Common myeloid progenitor, CD34-positive (primary cell): ENCODE results near the gene ZNF839.

Experiments
- CTCF ChIA-PET: fragments of 350-600 bp; sonication (Branson Sonifier 250); formaldehyde crosslinking; loops from one replicate; lab custom pipeline; 2021; ENCODE audit warnings: antibody characterized with exemption; lab: Charles Lee
- POLR2A ChIA-PET: fragments of 350-600 bp; sonication (Branson Sonifier 250); formaldehyde crosslinking; loops from one replicate; lab custom pipeline; 2021; ENCODE audit warnings: antibody characterized with exemption; lab: Charles Lee
- DNase-seq, 3 donors: peaks; one replicate each; pipeline versions ENCODE4 v3.0.0 to v3.0.0-alpha.2; 2013
- H3K27ac ChIP-seq, 2 experiments: 1 replicate in 1 of 2; 2 replicates in 1 of 2; pipeline ENCODE4 v1.7.0; 2013; ENCODE audit warnings: inconsistent platforms in 2 of 2, low read length in 2 of 2, mild to moderate bottlenecking in 2 of 2, low read depth in 1 of 2, moderate library complexity in 1 of 2; ENCODE audit not compliant: severe bottlenecking in 2 of 2, insufficient read depth in 1 of 2, poor library complexity in 1 of 2
- H3K27me3 ChIP-seq, 5 experiments: replicated peaks in 2 of 5; 1 replicate in 3 of 5; 2 replicates in 2 of 5; pipeline versions ENCODE4 v1.6.1 to v1.7.0; 2013; ENCODE audit warnings: low read length in 4 of 5, mild to moderate bottlenecking in 2 of 5, moderate library complexity in 2 of 5, inconsistent platforms in 1 of 5; ENCODE audit not compliant: insufficient read depth in 5 of 5, control insufficient read depth in 4 of 5
- H3K36me3 ChIP-seq, 4 experiments: 1 replicate in 2 of 4; 2 replicates in 2 of 4; pipeline versions ENCODE4 v1.6.1 to v1.7.0; 2013; ENCODE audit warnings: low read length in 3 of 4, control low read depth in 1 of 4, mild to moderate bottlenecking in 1 of 4; ENCODE audit not compliant: control insufficient read depth in 4 of 4, insufficient read depth in 4 of 4
- H3K4me1 ChIP-seq, 4 experiments: 1 replicate in 3 of 4; 2 replicates in 1 of 4; pipeline versions ENCODE4 v1.6.1 to v1.7.1; 2013; ENCODE audit warnings: low read length in 3 of 4, mild to moderate bottlenecking in 3 of 4, control low read depth in 1 of 4, inconsistent platforms in 1 of 4, moderate library complexity in 1 of 4; ENCODE audit not compliant: control insufficient read depth in 4 of 4, insufficient read depth in 4 of 4; ENCODE audit errors: control extremely low read depth in 1 of 4
- H3K4me3 ChIP-seq, 7 experiments: 1 replicate in 4 of 7; 2 replicates in 3 of 7; pipeline versions ENCODE4 v1.5.1 to v1.7.0; 2013; ENCODE audit warnings: mild to moderate bottlenecking in 7 of 7, low read length in 6 of 7, moderate library complexity in 6 of 7, inconsistent platforms in 2 of 7, low read depth in 2 of 7, control low read depth in 1 of 7; ENCODE audit not compliant: insufficient read depth in 4 of 7, control insufficient read depth in 1 of 7; ENCODE audit errors: extremely low read depth in 1 of 7
- H3K9me3 ChIP-seq, 5 experiments: 1 replicate in 4 of 5; 2 replicates in 1 of 5; pipeline versions ENCODE4 v1.6.1 to v1.7.1; 2013; ENCODE audit warnings: low read length in 4 of 5, mild to moderate bottlenecking in 2 of 5, inconsistent platforms in 1 of 5, low read depth in 1 of 5, moderate library complexity in 1 of 5; ENCODE audit not compliant: control insufficient read depth in 4 of 5, insufficient read depth in 2 of 5; ENCODE audit errors: control extremely low read depth in 1 of 5
- WGBS: methylation state at CpG from one replicate; pipeline ENCODE4 v1.1.5; 2013; ENCODE audit not compliant: insufficient coverage; 5-methylcytosine and 5-hydroxymethylcytosine counted together

Gene ZNF839

DNA sequence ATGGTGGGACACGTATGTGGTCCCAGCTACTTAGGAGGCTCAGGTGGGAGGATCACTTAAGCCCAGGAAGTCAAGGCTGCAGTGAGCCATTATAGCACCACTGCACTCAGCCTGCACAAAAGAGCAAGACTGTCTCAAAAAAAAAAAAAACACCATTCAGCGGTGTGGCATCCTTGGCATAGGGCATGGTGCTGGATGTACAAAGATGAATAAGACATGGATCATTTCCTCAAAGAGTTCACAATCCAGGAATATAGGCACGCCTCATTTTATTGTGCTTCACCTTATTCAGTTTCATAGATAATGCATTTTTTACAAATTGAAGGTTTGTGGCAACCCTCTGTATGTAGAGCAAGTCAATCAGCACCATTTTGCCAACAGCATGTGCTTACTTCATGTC is 36.7 kb downstream of the ZNF839 start:
- ChIA-PET POLR2A (no interaction called here), CTCF (interaction anchor here (1.2 to 1.5 kb wide), 2 partner anchors 23 to 35 kb away, joined by 3 read pairs; no protein-coding TSS in a partner anchor)
- H3K36me3 ChIP-seq: peaks cover 6 to 55% (median 37%) of the 10 kb centered on the region in 4 experiments

DNA sequence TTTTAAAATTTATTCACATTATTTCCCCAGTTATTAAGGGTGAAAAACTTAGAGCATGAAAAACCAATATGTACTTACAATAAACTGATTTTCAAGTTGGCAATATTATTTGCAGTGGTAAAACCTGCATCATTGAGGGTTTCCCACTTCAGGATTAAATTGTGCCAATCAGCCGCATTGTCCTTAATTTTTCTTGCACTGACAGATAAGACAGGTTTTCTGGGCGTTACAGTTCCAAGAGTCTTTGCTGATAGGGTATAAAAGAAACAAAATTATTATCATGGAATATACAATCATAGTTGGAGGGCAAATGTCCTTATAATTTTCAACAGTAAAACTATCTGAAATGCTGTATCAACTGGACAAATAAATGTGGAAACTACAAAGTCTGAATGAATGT is 39.8 kb downstream of the ZNF839 start:
- Histone ChIP-seq H3K27me3 (no peaks in the 10 kb centered on the region), H3K4me1 (peaks cover 11 to 20% (median 19%) of the 10 kb centered on the region in 4 experiments), H3K9me3 (no peaks in the 10 kb centered on the region), H3K27ac (no peak overlapping the region), H3K36me3 (peaks cover 3 to 37% (median 23%) of the 10 kb centered on the region in 4 experiments), H3K4me3 (no peak overlapping the region)
- no peak for DNase-seq
- POLR2A ChIA-PET: no interaction called here
- 100% methylated on average over 2 of the region's 2 CpGs for WGBS
- CTCF ChIA-PET: no interaction called here

More for the DNA sequence above, 36.7 kb downstream of the ZNF839 start:
- Histone ChIP-seq H3K27ac (no peak overlapping the region), H3K27me3 (no peaks in the 10 kb centered on the region), H3K4me3 (no peak overlapping the region), H3K4me1 (no peaks in the 10 kb centered on the region), H3K9me3 (no peaks in the 10 kb centered on the region)
- no peak for DNase-seq
- 92% methylated on average over 2 of the region's 3 CpGs for WGBS

DNA sequence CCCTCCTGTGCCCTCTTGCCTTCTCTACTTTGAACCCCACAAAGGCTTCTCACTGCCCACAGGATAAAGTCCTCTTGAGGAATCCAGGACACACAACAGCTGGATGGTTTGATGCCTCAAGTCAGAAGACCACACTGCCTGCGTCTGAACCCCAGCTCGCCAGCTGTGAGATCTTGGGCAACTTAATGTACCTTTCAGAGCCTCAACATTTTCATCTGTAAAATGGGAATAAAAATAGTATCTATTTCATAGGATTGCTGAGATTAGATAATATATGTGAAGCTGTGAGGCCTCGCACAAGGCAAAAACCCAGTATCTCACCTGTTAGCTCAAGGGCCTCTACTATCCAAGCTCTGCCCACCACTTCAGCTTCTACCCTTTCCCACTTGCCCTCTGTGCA is 40.8 kb downstream of the ZNF839 start:
- WGBS: 100% methylated on average over 1 of the region's 3 CpGs
- CTCF ChIA-PET: interaction anchor here (1.1 to 1.4 kb wide), 2 partner anchors 15 to 39 kb away, joined by 3 to 5 read pairs; no protein-coding TSS in a partner anchor

DNA sequence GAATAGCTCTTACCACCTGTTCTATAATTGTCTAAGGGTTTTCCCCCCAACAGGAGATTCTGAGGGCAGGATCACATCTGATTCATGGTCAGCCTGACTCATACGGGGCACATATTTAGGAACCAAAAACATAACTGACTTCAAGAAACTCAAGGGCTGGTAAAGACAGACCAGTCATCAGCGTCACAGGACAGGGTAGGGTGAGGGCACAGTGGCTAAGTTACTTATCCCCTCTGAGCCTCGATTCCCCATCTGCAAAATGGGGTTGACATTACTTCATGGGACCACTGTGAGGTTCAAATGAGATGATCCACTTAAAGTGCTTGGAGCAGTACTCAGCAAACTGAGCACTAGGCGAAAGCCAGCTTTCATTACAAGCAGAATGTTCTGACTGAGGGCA is 42.5 kb downstream of the ZNF839 start:
- POLR2A ChIA-PET: interaction anchor here (0.6 to 1.3 kb wide), 4 partner anchors 10 to 19 kb away, joined by 3 to 5 read pairs (median 4); no protein-coding TSS in a partner anchor
- WGBS: 56% methylated on average over 3 of the region's 4 CpGs
- CTCF ChIA-PET: interaction anchor here (0.8 to 1.9 kb wide), 3 partner anchors 13 to 76 kb away, joined by 3 to 5 read pairs (median 5); no protein-coding TSS in a partner anchor
- Histone ChIP-seq H3K36me3 (peaks cover 3 to 16% (median 9%) of the 10 kb centered on the region in 4 experiments), H3K27ac (peak overlapping the region; percentile 96 to 97), H3K4me3 (peak overlapping the region; percentile 71 to 98 (median 92)), H3K4me1 (peaks cover 11 to 21% (median 19%) of the 10 kb centered on the region in 4 experiments), H3K9me3 (no peaks in the 10 kb centered on the region), H3K27me3 (no peaks in the 10 kb centered on the region)
- peak; percentile 25 to 66 (median 51) for DNase-seq

More for the DNA sequence above, 40.8 kb downstream of the ZNF839 start:
- Histone ChIP-seq H3K9me3 (no peaks in the 10 kb centered on the region), H3K36me3 (peaks cover 3 to 27% (median 19%) of the 10 kb centered on the region in 4 experiments), H3K4me1 (peaks cover 11 to 21% (median 19%) of the 10 kb centered on the region in 4 experiments), H3K27me3 (no peaks in the 10 kb centered on the region), H3K27ac (no peak overlapping the region), H3K4me3 (no peak overlapping the region)
- no peak for DNase-seq
- POLR2A ChIA-PET: no interaction called here

DNA sequence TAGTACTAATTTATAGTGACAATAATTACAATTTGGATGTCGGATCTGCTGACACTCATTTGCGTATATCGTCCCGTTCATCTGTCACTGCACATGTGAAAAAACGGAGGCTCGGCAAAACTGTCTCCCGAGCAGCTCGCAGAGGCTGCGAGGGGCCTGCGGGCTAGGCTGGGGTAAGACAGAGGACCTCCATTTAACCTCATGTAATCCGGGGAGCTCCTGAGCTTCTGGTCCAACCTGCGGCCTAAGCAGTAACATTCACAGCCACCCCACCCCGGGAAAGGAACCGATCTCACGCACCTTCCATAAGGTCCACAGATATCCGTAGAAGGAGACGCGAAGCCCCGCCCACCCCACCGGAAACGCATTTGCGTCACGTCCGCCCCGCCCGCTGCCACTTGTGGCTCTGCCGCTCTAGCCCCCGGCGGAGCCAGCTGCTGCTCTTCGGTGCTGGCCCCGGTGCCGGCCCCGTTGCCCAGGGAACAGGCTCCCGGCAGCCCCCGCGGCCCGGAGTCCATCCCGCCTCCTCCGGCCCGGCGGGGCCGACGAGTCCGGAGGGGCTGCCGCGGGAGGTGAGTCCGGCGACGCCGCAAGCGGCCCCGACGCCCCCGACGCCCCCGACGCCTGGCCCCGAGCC is 43.1 kb downstream of the ZNF839 start, which contains the start of the genes CINP and TECPR2:
Gene CINP (minus strand): TSS at position 346 of the 637 bp plus-strand sequence. CDS start 39 bp downstream, at position 307.
Gene TECPR2 (plus strand): TSS at position 397 of the 637 bp plus-strand sequence. CDS start 13,781 bp downstream, outside the sequence.
- WGBS: 0% methylated on average over 57 of the region's 58 CpGs
- peaks cover 3 to 12% (median 7%) of the 10 kb centered on the region in 4 experiments for H3K36me3 ChIP-seq
- H3K4me1 ChIP-seq: peaks cover 11 to 21% (median 19%) of the 10 kb centered on the region in 4 experiments
- peak within 1 kb of the TSS; percentile 96 to 97 for H3K27ac ChIP-seq
- ChIA-PET CTCF (interaction anchor here (0.8 to 1.9 kb wide), 2 partner anchors 14 to 76 kb away, joined by 3 to 5 read pairs; no protein-coding TSS in a partner anchor), POLR2A (interaction anchor here (0.8 to 1.3 kb wide), 2 partner anchors 13 to 16 kb away, joined by 3 to 5 read pairs; no protein-coding TSS in a partner anchor)
- no peaks in the 10 kb centered on the region for H3K27me3 ChIP-seq
- DNase-seq: peak; percentile 95 to 97 (median 96)
- H3K9me3 ChIP-seq: no peaks in the 10 kb centered on the region
- peak within 1 kb of the TSS; percentile 71 to 98 (median 92) for H3K4me3 ChIP-seq

DNA sequence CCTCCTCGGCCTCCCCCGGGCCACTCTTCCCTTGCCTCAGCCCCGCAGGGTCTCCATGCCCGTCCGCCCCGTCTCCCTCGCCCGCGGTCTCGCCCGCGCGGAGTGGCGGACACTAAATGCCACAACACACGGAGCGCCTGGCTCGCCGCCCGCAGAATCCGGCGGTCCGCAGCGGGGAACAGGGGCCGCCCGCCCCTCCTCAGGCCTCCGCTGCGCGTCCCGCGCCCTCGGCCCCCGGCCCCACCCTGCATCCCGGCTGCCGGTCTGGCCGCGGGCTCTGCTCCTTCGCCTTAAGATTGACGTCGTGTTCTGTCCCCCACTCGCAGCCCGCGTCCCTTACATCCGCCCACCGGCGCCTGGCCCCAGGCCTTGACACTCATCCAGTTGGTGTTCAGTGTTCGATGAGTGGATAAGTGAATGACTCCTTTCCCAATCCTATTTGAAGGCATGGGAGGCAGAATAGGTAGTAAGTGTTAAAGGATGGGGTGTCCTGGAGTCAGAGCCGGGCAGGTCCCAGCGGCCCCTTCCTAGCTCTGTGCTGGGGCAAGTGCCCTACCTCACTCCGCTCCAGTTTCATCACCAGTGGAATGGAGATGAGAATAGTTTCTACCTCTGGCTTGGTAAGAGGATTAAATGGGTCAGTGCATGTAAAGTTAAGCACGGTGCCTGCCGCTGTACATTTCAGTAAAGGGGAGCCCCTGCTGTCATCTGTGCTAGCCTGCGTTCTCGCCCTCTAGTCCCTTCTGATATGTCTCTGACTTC is 43.8 kb downstream of the ZNF839 start:
- WGBS: 4% methylated on average over 43 of the region's 53 CpGs
- CTCF ChIA-PET: interaction anchor here (1.9 kb wide), 1 partner anchor 75 kb away, joined by 5 read pairs; no protein-coding TSS in a partner anchor

More for the DNA sequence above, 43.8 kb downstream of the ZNF839 start:
- Histone ChIP-seq H3K27me3 (no peaks in the 10 kb centered on the region), H3K27ac (peak overlapping the region; percentile 31 to 96), H3K4me1 (peaks cover 11 to 21% (median 19%) of the 10 kb centered on the region in 4 experiments), H3K4me3 (peak overlapping the region; percentile 71 to 98 (median 92)), H3K9me3 (no peaks in the 10 kb centered on the region), H3K36me3 (peaks cover 0 to 8% (median 5%) of the 10 kb centered on the region in 4 experiments)
- DNase-seq: peak; percentile 16 to 54 (median 38)
- POLR2A ChIA-PET: no interaction called here
